Kidney (tissue), 14 donors: ENCODE results near the gene POU4F2. TPM values are rescaled to one million over a fixed set of nuclear protein-coding genes. Genes with fewer than 3 reads are reported as not detected.

ENCODE experiments used
- DNase-seq, 5 donors: peaks; one replicate each; pipeline ENCODE4 v3.0.0-alpha.2; 2013 to 2020
- FAIRE-seq: peaks from 2 replicates; lab custom pipeline; 2012; peaks lifted over from hg19 to GRCh38; lab: Jason Lieb, UNC
- H3K27ac ChIP-seq, 2 donors: one replicate each; pipeline ENCODE4 v1.7.0; 2013; ENCODE audit warnings: low read depth in 2 of 2, low read length in 2 of 2, inconsistent platforms in 1 of 2
- H3K27me3 ChIP-seq: one replicate; pipeline ENCODE4 v1.7.1; 2013; ENCODE audit warnings: low read length, inconsistent platforms; ENCODE audit not compliant: control insufficient read depth, insufficient read depth
- H3K36me3 ChIP-seq, 3 donors: one replicate each; pipeline versions ENCODE4 v1.7.0 to v1.7.1; 2013; ENCODE audit warnings: low read length in 3 of 3, control low read depth in 1 of 3, inconsistent platforms in 1 of 3; ENCODE audit not compliant: insufficient read depth in 3 of 3, control insufficient read depth in 2 of 3
- H3K4me1 ChIP-seq, 3 donors: one replicate each; pipeline versions ENCODE4 v1.7.0 to v1.7.1; 2013; ENCODE audit warnings: low read length in 3 of 3, inconsistent platforms in 1 of 3, low read depth in 1 of 3; ENCODE audit not compliant: control insufficient read depth in 2 of 3, insufficient read depth in 2 of 3
- H3K4me3 ChIP-seq, 3 donors: one replicate each; pipeline versions ENCODE4 v1.7.0 to v1.8.1; 2013; ENCODE audit warnings: low read length in 3 of 3, control low read depth in 1 of 3, inconsistent platforms in 1 of 3
- H3K9ac ChIP-seq, 3 donors: one replicate each; pipeline versions ENCODE4 v1.7.0 to v1.7.1; 2013; ENCODE audit warnings: low read length in 3 of 3, control low read depth in 1 of 3, inconsistent platforms in 1 of 3
- H3K9me3 ChIP-seq, 3 donors: one replicate each; pipeline versions ENCODE4 v1.7.0 to v1.7.1; 2013; ENCODE audit warnings: low read length in 3 of 3, control low read depth in 1 of 3, inconsistent platforms in 1 of 3; ENCODE audit not compliant: control insufficient read depth in 2 of 3, insufficient read depth in 1 of 3
- intact Hi-C: fragments of 100-400 bp; cut with DNase I; formaldehyde crosslinking; loops from one replicate; pipeline ENCODE4 v1.11.1; 2022
- polyA plus RNA-seq: library from polyadenylated mRNA; stranded (reverse); fragments of 350-450 nt; fragmentation: Illumina TruSeq; extraction: RNeasy Lipid Tissue Mini Kit (QIAGEN cat#74804); gene quantifications from one replicate; pipeline ENCODE4 v1.2.3, GENCODE V29; 2014; ENCODE audit warnings: low read depth, low replicate concordance; ENCODE audit not compliant: insufficient read depth
- total RNA-seq: library from RNA; stranded (reverse); fragmentation: NEBNext Ultra II Directional; extraction: Animal tissue kit (Norgen Biotek cat#: 25700); gene quantifications from one replicate; pipeline ENCODE4 v1.2.1, GENCODE V29; 2021
- TF ChIP-seq, protein P1 (sequence below): IDR thresholded peaks from 3 replicates; pipeline ENCODE4 v1.5.1; 2012; ENCODE audit warnings: mild to moderate bottlenecking, moderate library complexity, borderline replicate concordance; ENCODE audit not compliant: insufficient read depth; ENCODE audit errors: extremely low read depth
- donor health status: control.
- donor health status: control.
- donor health status: control.
- donor health status: control.
- donor health status: control.
- donor health status: DM: yes; HTN: yes; CAD: no.
- donor health status: Normal renal cell carcinoma (clear cell type).

Gene POU4F2
- total and polyA plus RNA-seq, 2 donors from 2014 or later = not detected

DNA sequence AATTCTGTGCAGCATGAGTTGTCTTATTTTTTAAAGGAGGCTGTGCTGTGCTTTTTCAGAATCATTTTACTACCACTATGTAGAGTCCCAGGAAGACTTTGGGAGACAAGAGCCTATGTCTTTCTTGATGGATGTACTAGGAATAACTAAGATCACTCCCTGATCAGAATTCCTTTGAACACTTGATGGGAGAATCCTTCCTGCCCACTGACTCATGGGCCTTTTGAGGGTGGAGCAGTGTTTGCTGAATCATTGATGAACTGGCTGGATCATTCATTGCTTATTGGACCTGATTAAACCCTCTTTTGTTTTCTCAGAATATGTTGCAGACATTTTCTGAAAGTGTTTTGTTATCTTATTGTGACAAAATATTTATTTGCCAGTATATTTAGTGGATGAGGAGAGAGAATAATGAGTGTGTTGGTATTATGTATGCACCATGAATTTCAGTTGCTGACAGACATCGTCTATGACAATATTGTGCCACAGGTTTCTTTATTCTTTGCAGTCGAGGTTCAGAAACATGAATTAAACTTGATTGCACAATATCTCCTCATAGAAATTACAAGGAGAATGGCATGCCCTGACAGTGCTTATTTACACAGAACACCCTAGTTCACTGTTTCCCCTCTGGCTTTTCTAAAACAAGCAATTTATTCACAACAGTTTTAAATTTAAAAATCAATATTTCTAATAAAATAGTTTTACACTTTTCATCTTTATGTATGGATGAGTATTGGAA lies 36.3 kb downstream of the POU4F2 start:
- H3K9ac ChIP-seq = no peak overlapping the region
- TF ChIP-seq, protein P1, sequence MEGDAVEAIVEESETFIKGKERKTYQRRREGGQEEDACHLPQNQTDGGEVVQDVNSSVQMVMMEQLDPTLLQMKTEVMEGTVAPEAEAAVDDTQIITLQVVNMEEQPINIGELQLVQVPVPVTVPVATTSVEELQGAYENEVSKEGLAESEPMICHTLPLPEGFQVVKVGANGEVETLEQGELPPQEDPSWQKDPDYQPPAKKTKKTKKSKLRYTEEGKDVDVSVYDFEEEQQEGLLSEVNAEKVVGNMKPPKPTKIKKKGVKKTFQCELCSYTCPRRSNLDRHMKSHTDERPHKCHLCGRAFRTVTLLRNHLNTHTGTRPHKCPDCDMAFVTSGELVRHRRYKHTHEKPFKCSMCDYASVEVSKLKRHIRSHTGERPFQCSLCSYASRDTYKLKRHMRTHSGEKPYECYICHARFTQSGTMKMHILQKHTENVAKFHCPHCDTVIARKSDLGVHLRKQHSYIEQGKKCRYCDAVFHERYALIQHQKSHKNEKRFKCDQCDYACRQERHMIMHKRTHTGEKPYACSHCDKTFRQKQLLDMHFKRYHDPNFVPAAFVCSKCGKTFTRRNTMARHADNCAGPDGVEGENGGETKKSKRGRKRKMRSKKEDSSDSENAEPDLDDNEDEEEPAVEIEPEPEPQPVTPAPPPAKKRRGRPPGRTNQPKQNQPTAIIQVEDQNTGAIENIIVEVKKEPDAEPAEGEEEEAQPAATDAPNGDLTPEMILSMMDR = no peak
- no peak overlapping the region for H3K27ac ChIP-seq
- H3K4me1 ChIP-seq = no peaks in the 10 kb centered on the region
- DNase-seq = no peak
- no peaks in the 10 kb centered on the region for H3K36me3 ChIP-seq
- H3K27me3 ChIP-seq = no peaks in the 10 kb centered on the region
- no peak for FAIRE-seq
- intact Hi-C loops = no loop called here
- H3K4me3 ChIP-seq = no peak overlapping the region
- no peaks in the 10 kb centered on the region for H3K9me3 ChIP-seq

Other genes starting within 250 kb of the POU4F2 start
- gene SLC10A7, start 117.0 kb upstream of the POU4F2 start, total RNA-seq = 15.1 TPM
- 1.9 TPM for gene SLC10A7, start 117.0 kb upstream of the POU4F2 start, polyA plus RNA-seq